Activated T-helper 1 cell treated with anti-CD3 and anti-CD28 coated beads, Interleukin-12 subunit alpha, Interleukin-12 subunit beta, Interleukin-2, Interleukin-4 antibody, amounts not matched to agents 30 ng/mL and 10 ng/mL and 1 ng/mL, durations not matched to agents 14 hours and 24 hours and 36 hours (primary cell): ENCODE results near the gene CBLN2. TPM values are rescaled to one million over a fixed set of nuclear protein-coding genes. Genes with fewer than 3 reads are reported as not detected.

Source experiments
- DNase-seq: peaks from one replicate; pipeline ENCODE4 v3.0.0; 2021; ENCODE audit warnings: low spot score
- H3K27ac Mint-ChIP-seq: one replicate; pipeline ENCODE4 v1.8.0; 2021; ENCODE audit warnings: mild to moderate bottlenecking, mixed read lengths
- H3K27me3 Mint-ChIP-seq: one replicate; pipeline ENCODE4 v1.8.0; 2022; ENCODE audit warnings: mild to moderate bottlenecking, moderate library complexity, mixed read lengths; ENCODE audit not compliant: insufficient read depth
- H3K36me3 Mint-ChIP-seq: one replicate; pipeline ENCODE4 v1.8.0; 2021; ENCODE audit warnings: low read depth, mixed read lengths
- H3K4me1 Mint-ChIP-seq: one replicate; pipeline ENCODE4 v1.8.0; 2021; ENCODE audit warnings: low read depth, mixed read lengths
- H3K4me3 Mint-ChIP-seq: one replicate; pipeline ENCODE4 v1.8.0; 2021; ENCODE audit warnings: mild to moderate bottlenecking, moderate library complexity, mixed read lengths
- H3K9me3 Mint-ChIP-seq: one replicate; pipeline ENCODE4 v1.8.0; 2021; ENCODE audit warnings: mixed read lengths
- intact Hi-C: fragments of 100-400 bp; cut with micrococcal nuclease; formaldehyde crosslinking; loops from one replicate; pipeline ENCODE4 v1.15.1; 2024
- total RNA-seq: library from RNA; stranded (reverse); gene quantifications from 2 replicates; pipeline ENCODE4 v1.2.3, GENCODE V29; 2022

The CBLN2 gene
- total RNA-seq, 1 donor from 2014 or later, result not detected

GRCh38 chr18:72530622-72531021, 13.5 kb downstream of the CBLN2 start:
- intact Hi-C loops, result no loop called here
- Mint-ChIP-seq H3K36me3 (no peaks in the 10 kb centered on the region), H3K27me3 (no peaks in the 10 kb centered on the region), H3K27ac (no peak overlapping the region), H3K9me3 (no peaks in the 10 kb centered on the region), H3K4me1 (no peaks in the 10 kb centered on the region), H3K4me3 (no peak overlapping the region)
- DNase-seq, result no peak

GRCh38 chr18:72504866-72505265, 39.3 kb downstream of the CBLN2 start:
- intact Hi-C loops, result no loop called here
- H3K4me3 Mint-ChIP-seq, result no peak overlapping the region
- no peaks in the 10 kb centered on the region for H3K9me3 Mint-ChIP-seq
- no peaks in the 10 kb centered on the region for H3K27me3 Mint-ChIP-seq
- H3K36me3 Mint-ChIP-seq, result no peaks in the 10 kb centered on the region
- no peaks in the 10 kb centered on the region for H3K4me1 Mint-ChIP-seq
- no peak overlapping the region for H3K27ac Mint-ChIP-seq
- DNase-seq, result no peak

- H3K4me3 Mint-ChIP-seq, result no peak overlapping the region
- no peak overlapping the region for H3K27ac Mint-ChIP-seq
- no peak for DNase-seq
- no peaks in the 10 kb centered on the region for H3K4me1 Mint-ChIP-seq
- no peaks in the 10 kb centered on the region for H3K27me3 Mint-ChIP-seq
- H3K36me3 Mint-ChIP-seq, result no peaks in the 10 kb centered on the region
- intact Hi-C loops, result no loop called here
- no peaks in the 10 kb centered on the region for H3K9me3 Mint-ChIP-seq
These were observed 41.3 kb downstream of the CBLN2 start for GRCh38 chr18:72502671-72503431.

GRCh38 chr18:72492497-72492896, 51.6 kb downstream of the CBLN2 start:
- no peak for DNase-seq
- Mint-ChIP-seq H3K4me3 (no peak overlapping the region), H3K9me3 (no peaks in the 10 kb centered on the region), H3K4me1 (no peaks in the 10 kb centered on the region), H3K27ac (no peak overlapping the region), H3K36me3 (no peaks in the 10 kb centered on the region), H3K27me3 (no peaks in the 10 kb centered on the region)
- intact Hi-C loops, result loop anchor here (10.0 kb wide), 1 partner anchor 58 kb away; no protein-coding TSS in a partner anchor
